Breast epithelium (tissue), 4 donors: ENCODE results near the gene SDC1. TPM values are rescaled to one million over a fixed set of nuclear protein-coding genes. Genes with fewer than 3 reads are reported as not detected.

ENCODE experiments used
- DNase-seq, 2 donors: peaks; one replicate each; pipeline ENCODE4 v3.0.0-alpha.2; 2019; ENCODE audit warnings: low spot score in 2 of 2
- H3K27ac ChIP-seq, 2 donors: fragments of 200-600 bp; sonication (generic) in 1 of 2; one replicate each; pipeline ENCODE4 v1.5.1; 2016 to 2019; ENCODE audit warnings: mild to moderate bottlenecking in 1 of 2
- H3K27me3 ChIP-seq, 2 donors: fragments of 200-600 bp; sonication (generic) in 1 of 2; one replicate each; pipeline versions ENCODE4 v1.5.1 to v1.6.0; 2017 to 2019; ENCODE audit warnings: control low read depth in 1 of 2, mild to moderate bottlenecking in 1 of 2
- H3K36me3 ChIP-seq: fragments of 200-600 bp; one replicate; pipeline ENCODE4 v1.5.1; 2019
- H3K4me1 ChIP-seq, 2 donors: fragments of 200-600 bp; sonication (generic); one replicate each; pipeline ENCODE4 v1.5.1; 2016 to 2019; ENCODE audit warnings: control low read depth in 1 of 2
- H3K4me3 ChIP-seq, 3 donors: fragments of 200-600 bp; sonication (generic); 1 replicate in 2 of 3; 2 replicates in 1 of 3; pipeline ENCODE4 v1.5.1; 2016 to 2019; ENCODE audit warnings: mild to moderate bottlenecking in 3 of 3, moderate library complexity in 2 of 3
- H3K9me3 ChIP-seq, 2 donors: fragments of 200-600 bp; sonication (generic) in 1 of 2; one replicate each; pipeline ENCODE4 v1.5.1; 2016 to 2019; ENCODE audit warnings: control low read depth in 1 of 2
- CTCF ChIP-seq, 3 donors: fragments of 450-650 bp; IDR thresholded peaks; one replicate each; pipeline ENCODE4 v1.5.1; 2016 to 2017; ENCODE audit warnings: antibody characterized with exemption in 3 of 3, mild to moderate bottlenecking in 3 of 3, moderate library complexity in 3 of 3
- POLR2A ChIP-seq: fragments of 450-650 bp; IDR thresholded peaks from one replicate; pipeline ENCODE4 v1.6.1; 2016; ENCODE audit warnings: antibody characterized with exemption, mild to moderate bottlenecking, moderate library complexity
- POLR2AphosphoS5 ChIP-seq, 3 donors: sonication (generic); formaldehyde crosslinking; IDR thresholded peaks; one replicate each; pipeline ENCODE4 v1.6.1; 2017; ENCODE audit warnings: antibody characterized with exemption in 3 of 3
- intact Hi-C: fragments of 100-400 bp; cut with DNase I; formaldehyde crosslinking; loops from one replicate; pipeline ENCODE4 v1.15.1; 2023; ENCODE audit warnings: low total_unique reads
- total RNA-seq, 3 donors: library from RNA; depleted of rRNA; stranded (reverse); fragments of >200 nt; gene quantifications; one replicate each; pipeline ENCODE4 v1.1.0, GENCODE V29; 2016

Gene SDC1
- total RNA-seq, 3 donors from 2014 or later, result 2.6 to 51.8 (median 38.7) TPM

- Histone ChIP-seq H3K4me3 (no peak overlapping the region), H3K36me3 (no peaks in the 10 kb centered on the region), H3K4me1 (no peaks in the 10 kb centered on the region), H3K27me3 (no peaks in the 10 kb centered on the region), H3K9me3 (no peaks in the 10 kb centered on the region), H3K27ac (no peak overlapping the region)
- intact Hi-C loops, result no loop called here
- no peak for TF ChIP-seq POLR2AphosphoS5 (IDR thresholded peaks at IDR 0.05)
- no peak for TF ChIP-seq POLR2A
- no peak for TF ChIP-seq CTCF (IDR thresholded peaks at IDR 0.05)
- DNase-seq, result no peak
Observed at GRCh38 chr2:20179466-20179754, 45.5 kb downstream of the SDC1 start.

- intact Hi-C loops, result no loop called here
- Histone ChIP-seq H3K9me3 (no peaks in the 10 kb centered on the region), H3K4me1 (no peaks in the 10 kb centered on the region), H3K27me3 (no peaks in the 10 kb centered on the region), H3K36me3 (no peaks in the 10 kb centered on the region), H3K4me3 (no peak overlapping the region), H3K27ac (no peak overlapping the region)
- DNase-seq, result no peak
- TF ChIP-seq POLR2AphosphoS5 (IDR thresholded peaks at IDR 0.05) (no peak), POLR2A (no peak), CTCF (IDR thresholded peaks at IDR 0.05) (no peak)
Observed at GRCh38 chr2:20178666-20179465, 46.1 kb downstream of the SDC1 start.

- intact Hi-C loops, result no loop called here
- H3K4me1 ChIP-seq, result no peaks in the 10 kb centered on the region
- no peaks in the 10 kb centered on the region for H3K36me3 ChIP-seq
- no peak for DNase-seq
- H3K4me3 ChIP-seq, result no peak overlapping the region
- TF ChIP-seq POLR2A (no peak), POLR2AphosphoS5 (IDR thresholded peaks at IDR 0.05) (no peak), CTCF (IDR thresholded peaks at IDR 0.05) (no peak)
- no peaks in the 10 kb centered on the region for H3K9me3 ChIP-seq
- H3K27ac ChIP-seq, result no peak overlapping the region
- no peaks in the 10 kb centered on the region for H3K27me3 ChIP-seq
Observed at GRCh38 chr2:20178249-20178607, 46.7 kb downstream of the SDC1 start.

GRCh38 chr2:20177556-20178248 is 47.2 kb downstream of the SDC1 start:
- intact Hi-C loops, result no loop called here
- DNase-seq, result no peak
- H3K27me3 ChIP-seq, result no peaks in the 10 kb centered on the region
- no peaks in the 10 kb centered on the region for H3K36me3 ChIP-seq
- H3K4me3 ChIP-seq, result no peak overlapping the region
- H3K9me3 ChIP-seq, result no peaks in the 10 kb centered on the region
- H3K27ac ChIP-seq, result no peak overlapping the region
- H3K4me1 ChIP-seq, result no peaks in the 10 kb centered on the region
- TF ChIP-seq POLR2A, result no peak
- no peak for TF ChIP-seq CTCF (IDR thresholded peaks at IDR 0.05)
- TF ChIP-seq POLR2AphosphoS5 (IDR thresholded peaks at IDR 0.05), result no peak

- H3K9me3 ChIP-seq, result no peaks in the 10 kb centered on the region
- intact Hi-C loops, result no loop called here
- no peaks in the 10 kb centered on the region for H3K27me3 ChIP-seq
- DNase-seq, result no peak
- H3K4me3 ChIP-seq, result no peak overlapping the region
- no peaks in the 10 kb centered on the region for H3K4me1 ChIP-seq
- H3K27ac ChIP-seq, result no peak overlapping the region
- H3K36me3 ChIP-seq, result no peaks in the 10 kb centered on the region
- TF ChIP-seq POLR2AphosphoS5 (IDR thresholded peaks at IDR 0.05), result no peak
- TF ChIP-seq POLR2A, result no peak
- no peak for TF ChIP-seq CTCF (IDR thresholded peaks at IDR 0.05)
Observed at GRCh38 chr2:20176760-20177159, 48.2 kb downstream of the SDC1 start.
